HepG2 (cell line): Measurements from ENCODE around the gene SBNO2. TPM values are rescaled to one million over a fixed set of nuclear protein-coding genes. Genes with fewer than 3 reads are reported as not detected.

Experiments used
- ATF7-NPFF ChIP-seq: sonication (generic); formaldehyde crosslinking; IDR thresholded peaks from 2 replicates; pipeline ENCODE4 v1.8.1; 2023; ENCODE audit warnings: mild to moderate bottlenecking, low read depth, missing genetic modification reagents, moderate library complexity
- BRD4 ChIP-seq: sonication (generic); formaldehyde crosslinking; IDR thresholded peaks from 2 replicates; pipeline ENCODE4 v1.4.0; 2020; ENCODE audit warnings: missing genetic modification reagents
- CTCF ChIP-seq: sonication (generic); formaldehyde crosslinking; IDR thresholded peaks from 2 replicates; pipeline ENCODE4 v1.5.0; 2020; ENCODE audit warnings: mild to moderate bottlenecking, missing genetic modification reagents, moderate library complexity
- ETV5 ChIP-seq: IDR thresholded peaks from 2 replicates; pipeline ENCODE4 v1.6.1; 2018; ENCODE audit warnings: missing biosample characterization, missing genetic modification reagents, inconsistent platforms, borderline replicate concordance
- HES4 ChIP-seq: sonication (generic); formaldehyde crosslinking; IDR thresholded peaks from 2 replicates; pipeline ENCODE4 v1.9.0; 2021; ENCODE audit warnings: mild to moderate bottlenecking, missing genetic modification reagents, borderline replicate concordance
- HINFP ChIP-seq: sonication (generic); formaldehyde crosslinking; IDR thresholded peaks from 2 replicates; pipeline ENCODE4 v1.4.0; 2020; ENCODE audit warnings: low read depth, mild to moderate bottlenecking, missing genetic modification reagents
- HIVEP1 ChIP-seq: sonication (generic); formaldehyde crosslinking; IDR thresholded peaks from 2 replicates; pipeline ENCODE4 v1.4.0; 2020; ENCODE audit warnings: mild to moderate bottlenecking, missing genetic modification reagents
- HNRNPH1 ChIP-seq: fragments of 200-400 bp; formaldehyde crosslinking; optimal IDR thresholded peaks from 2 replicates; pipeline ENCODE3; 2017; ENCODE audit warnings: mild to moderate bottlenecking, low read depth, low read length
- HOXA7 ChIP-seq: sonication (generic); formaldehyde crosslinking; IDR thresholded peaks from 2 replicates; pipeline ENCODE4 v1.8.1; 2022; ENCODE audit warnings: mild to moderate bottlenecking, missing genetic modification reagents, moderate library complexity
- KLF6 ChIP-seq: IDR thresholded peaks from 2 replicates; pipeline ENCODE4 v1.8.0; 2016; ENCODE audit warnings: missing biosample characterization, missing genetic modification reagents
- NKX3-1 ChIP-seq: sonication (generic); formaldehyde crosslinking; IDR thresholded peaks from 2 replicates; pipeline ENCODE4 v1.5.0; 2020; ENCODE audit warnings: missing genetic modification reagents
- TOE1 ChIP-seq: sonication (generic); formaldehyde crosslinking; IDR thresholded peaks from 2 replicates; pipeline ENCODE4 v1.4.0; 2020; ENCODE audit warnings: mild to moderate bottlenecking, missing genetic modification reagents
- XRCC5 ChIP-seq: fragments of 200-400 bp; formaldehyde crosslinking; optimal IDR thresholded peaks from 2 replicates; pipeline ENCODE3; 2017; ENCODE audit warnings: mild to moderate bottlenecking, low read length
- ZBTB43 ChIP-seq: sonication (generic); formaldehyde crosslinking; conservative IDR thresholded peaks from 2 replicates; pipeline ENCODE4 v1.4.0; 2020; ENCODE audit warnings: missing genetic modification reagents
- ZFX ChIP-seq: sonication (generic); formaldehyde crosslinking; IDR thresholded peaks from 2 replicates; pipeline ENCODE4 v1.4.0; 2020; ENCODE audit warnings: mild to moderate bottlenecking, low read depth, missing genetic modification reagents, moderate library complexity
- ZNF230 ChIP-seq: sonication (generic); formaldehyde crosslinking; IDR thresholded peaks from 2 replicates; pipeline ENCODE4 v1.4.0; 2020; ENCODE audit warnings: mild to moderate bottlenecking, missing genetic modification reagents
- ZNF281 ChIP-seq: sonication (generic); formaldehyde crosslinking; IDR thresholded peaks from 2 replicates; pipeline ENCODE4 v1.4.0; 2020; ENCODE audit warnings: missing genetic modification reagents, borderline replicate concordance
- ZNF550 ChIP-seq: sonication (generic); formaldehyde crosslinking; IDR thresholded peaks from 2 replicates; pipeline ENCODE4 v1.4.0; 2020; ENCODE audit warnings: mild to moderate bottlenecking, missing genetic modification reagents, borderline replicate concordance
- ZNF841 ChIP-seq: sonication (generic); formaldehyde crosslinking; IDR thresholded peaks from 2 replicates; pipeline ENCODE4 v1.8.1; 2023; ENCODE audit warnings: missing genetic modification reagents, borderline replicate concordance
- ZSCAN30 ChIP-seq: sonication (generic); formaldehyde crosslinking; IDR thresholded peaks from 2 replicates; pipeline ENCODE4 v1.5.0; 2020; ENCODE audit warnings: mild to moderate bottlenecking, missing genetic modification reagents
- polyA plus RNA-seq, 8 experiments: library from polyadenylated mRNA; depleted of rRNA in 3 of 8; stranded (reverse) in 7 of 8; unstranded in 1 of 8; fragments of >200 nt; fragmentation: Illumina TruSeq in 4 of 8; extraction: Trizol in 4 of 8; gene quantifications; 2 replicates each; pipeline versions ENCODE4 v1.2.1 to v1.2.3, GENCODE V29; 2011 to 2016; ENCODE audit warnings: low read depth in 4 of 8, missing spikeins in 1 of 8, mixed read lengths in 1 of 8; ENCODE audit not compliant: insufficient read depth in 1 of 8
- total RNA-seq, 5 experiments: library from RNA; depleted of rRNA; stranded (reverse); fragments of >200 nt; fragmentation: Illumina TruSeq; extraction: Trizol; gene quantifications; 2 replicates each; pipeline ENCODE4 v1.2.3, GENCODE V29; 2016; ENCODE audit warnings: low read depth in 1 of 5

The SBNO2 gene
- total and polyA plus RNA-seq, 2 of the 13 experiments (the other 11 are each of a cell fraction or from before 2014, with no cell fraction given) = 8.6 to 10.4 TPM

- no peak for TF ChIP-seq HES4
- no peak for TF ChIP-seq ZSCAN30 (CRISPR knock-in tag)
- no peak for TF ChIP-seq BRD4
- TF ChIP-seq HOXA7 = no peak
- TF ChIP-seq XRCC5 = no peak
- TF ChIP-seq TOE1 (CRISPR knock-in tag) = no peak
- no peak for TF ChIP-seq CTCF
- no peak for TF ChIP-seq HIVEP1 (CRISPR knock-in tag)
- TF ChIP-seq ZNF841 (CRISPR knock-in tag) = no peak
- TF ChIP-seq ZNF230 (CRISPR knock-in tag) = no peak
- no peak for TF ChIP-seq ZNF281 (CRISPR knock-in tag)
- no peak for TF ChIP-seq KLF6 (CRISPR knock-in tag)
- no peak for TF ChIP-seq ZBTB43 (CRISPR knock-in tag)
- no peak for TF ChIP-seq ETV5 (CRISPR knock-in tag)
- no peak for TF ChIP-seq ZNF550 (CRISPR knock-in tag)
- 0 out of 2 replicates have a peak, but pooled peaks have one; percentile 5 for TF ChIP-seq ZFX (CRISPR knock-in tag)
- no peak for TF ChIP-seq NKX3-1 (CRISPR knock-in tag)
- TF ChIP-seq HINFP (CRISPR knock-in tag) = no peak
- TF ChIP-seq ATF7-NPFF (CRISPR knock-in tag) = no peak
- no peak for TF ChIP-seq HNRNPH1
Measured at GRCh38 chr19:1107661-1108261, 66.3 kb downstream of the SBNO2 start (continued).
